Type B pancreatic cell (in vitro differentiated cells): ENCODE data around the gene OSBPL1A. TPM values are rescaled to one million over a fixed set of nuclear protein-coding genes. Genes with fewer than 3 reads are reported as not detected.

ENCODE experiments used
- DNase-seq: peaks from one replicate; pipeline ENCODE4 v3.0.0; 2021; ENCODE audit warnings: mixed read lengths; ENCODE audit not compliant: unreplicated experiment; ENCODE audit errors: extremely low spot score
- H3K27ac Mint-ChIP-seq: 2 replicates; pipeline ENCODE4 v1.8.0; 2021; ENCODE audit warnings: mild to moderate bottlenecking, mixed read lengths
- H3K27me3 Mint-ChIP-seq: 2 replicates; pipeline ENCODE4 v1.8.0; 2021; ENCODE audit warnings: mixed read lengths
- H3K36me3 Mint-ChIP-seq: 2 replicates; pipeline ENCODE4 v1.8.0; 2021; ENCODE audit warnings: mixed read lengths
- H3K4me1 Mint-ChIP-seq: one replicate; pipeline ENCODE4 v1.8.0; 2021; ENCODE audit warnings: mixed read lengths; ENCODE audit not compliant: unreplicated experiment
- H3K4me3 Mint-ChIP-seq: 2 replicates; pipeline ENCODE4 v1.8.0; 2021; ENCODE audit warnings: mild to moderate bottlenecking, mixed read lengths
- H3K9me3 Mint-ChIP-seq: 2 replicates; pipeline ENCODE4 v1.8.0; 2021; ENCODE audit warnings: mixed read lengths
- CTCF ChIP-seq: fragments of 200-600 bp; sonication (generic); conservative IDR thresholded peaks from 2 replicates; pipeline ENCODE4 v1.5.0; 2021; ENCODE audit warnings: antibody characterized with exemption, mild to moderate bottlenecking
- total RNA-seq: library from RNA; stranded (reverse); gene quantifications from 2 replicates; pipeline ENCODE4 v1.2.1, GENCODE V29; 2021; ENCODE audit warnings: low replicate concordance

OSBPL1A gene
- total RNA-seq, 1 donor from 2014 or later, result 42.7 TPM

- H3K4me1 Mint-ChIP-seq, result no peaks in the 10 kb centered on the region
- DNase-seq, result no peak
- H3K4me3 Mint-ChIP-seq, result no peak overlapping the region
- no peak overlapping the region for H3K27ac Mint-ChIP-seq
- no peaks in the 10 kb centered on the region for H3K9me3 Mint-ChIP-seq
- TF ChIP-seq CTCF, result no peak
- H3K27me3 Mint-ChIP-seq, result no peaks in the 10 kb centered on the region
- H3K36me3 Mint-ChIP-seq, result peaks cover 21% of the 10 kb centered on the region
Observed at GRCh38 chr18:24128700-24129099, 268.9 kb downstream of the OSBPL1A start.

- TF ChIP-seq CTCF, result no peak
- Mint-ChIP-seq H3K4me3 (no peak overlapping the region), H3K27ac (no peak overlapping the region), H3K27me3 (no peaks in the 10 kb centered on the region), H3K9me3 (no peaks in the 10 kb centered on the region), H3K4me1 (no peaks in the 10 kb centered on the region), H3K36me3 (peaks cover 21% of the 10 kb centered on the region)
- no peak for DNase-seq
Observed at GRCh38 chr18:24127735-24128134, 269.9 kb downstream of the OSBPL1A start.

GRCh38 chr18:24126155-24126961 lies 271.3 kb downstream of the OSBPL1A start:
- Mint-ChIP-seq H3K27me3 (no peaks in the 10 kb centered on the region), H3K36me3 (peaks cover 21% of the 10 kb centered on the region), H3K4me1 (no peaks in the 10 kb centered on the region), H3K9me3 (no peaks in the 10 kb centered on the region), H3K4me3 (no peak overlapping the region), H3K27ac (no peak overlapping the region)
- no peak for TF ChIP-seq CTCF
- DNase-seq, result no peak

- no peak for TF ChIP-seq CTCF
- Mint-ChIP-seq H3K36me3 (peaks cover 10% of the 10 kb centered on the region), H3K9me3 (no peaks in the 10 kb centered on the region), H3K4me1 (no peaks in the 10 kb centered on the region), H3K27ac (no peak overlapping the region), H3K27me3 (no peaks in the 10 kb centered on the region), H3K4me3 (no peak overlapping the region)
- no peak for DNase-seq
Observed at GRCh38 chr18:24121625-24122024, 276.0 kb downstream of the OSBPL1A start.

GRCh38 chr18:24120676-24121075 lies 276.9 kb downstream of the OSBPL1A start:
- DNase-seq, result no peak
- Mint-ChIP-seq H3K9me3 (no peaks in the 10 kb centered on the region), H3K27me3 (no peaks in the 10 kb centered on the region), H3K36me3 (peaks cover 10% of the 10 kb centered on the region), H3K4me3 (no peak overlapping the region), H3K27ac (no peak overlapping the region), H3K4me1 (no peaks in the 10 kb centered on the region)
- no peak for TF ChIP-seq CTCF
